ENCODE data around the gene CYBA.

CYBA gene

GRCh38 chr16:88606148-88606757 is 44.6 kb downstream of the CYBA start:
- DNase-seq, result no peak

- no peak for DNase-seq
Observed at GRCh38 chr16:88605186-88606147, 45.4 kb downstream of the CYBA start.

GRCh38 chr16:88602091-88602490 is 48.8 kb downstream of the CYBA start:
- DNase-seq, result no peak

GRCh38 chr16:88601313-88602036 is 49.4 kb downstream of the CYBA start:
- no peak for DNase-seq

- no peak for DNase-seq
Observed at GRCh38 chr16:88600539-88600896, 50.3 kb downstream of the CYBA start.

GRCh38 chr16:88599825-88600538 is 50.9 kb downstream of the CYBA start:
- DNase-seq, result no peak

- no peak for DNase-seq
Observed at GRCh38 chr16:88599092-88599733, 51.6 kb downstream of the CYBA start.

- no peak for DNase-seq
Observed at GRCh38 chr16:88597856-88598491, 52.9 kb downstream of the CYBA start.

- DNase-seq, result no peak
Observed at GRCh38 chr16:88596483-88596882, 54.4 kb downstream of the CYBA start.

- DNase-seq, result no peak
Observed at GRCh38 chr16:88595921-88596320, 54.9 kb downstream of the CYBA start.

- no peak for DNase-seq
Observed at GRCh38 chr16:88595101-88595500, 55.8 kb downstream of the CYBA start.

GRCh38 chr16:88593910-88594309 is 56.9 kb downstream of the CYBA start:
- no peak for DNase-seq

GRCh38 chr16:88593489-88593888 is 57.4 kb downstream of the CYBA start:
- no peak for DNase-seq

Measured in NCI-H1092 (cell line).